GM12878 (cell line): Measurements from ENCODE around the gene HEXA. TPM values are rescaled to one million over a fixed set of nuclear protein-coding genes. Genes with fewer than 3 reads are reported as not detected.

Source experiments
- BCLAF1 ChIP-seq: fragments of 450-650 bp; IDR thresholded peaks from 2 replicates; pipeline ENCODE4 v1.6.1; 2017; ENCODE audit warnings: antibody characterized with exemption, mild to moderate bottlenecking, moderate library complexity
- ESRRA ChIP-seq: IDR thresholded peaks from 2 replicates; pipeline ENCODE4 v1.6.1; 2012; ENCODE audit warnings: mild to moderate bottlenecking, low read length, improper control_type of control experiment
- FOS ChIP-seq: IDR thresholded peaks from 3 replicates; pipeline ENCODE4 v1.6.1; 2011; ENCODE audit warnings: borderline replicate concordance; ENCODE audit not compliant: insufficient read length; ENCODE audit errors: extremely low read depth
- GATAD2B ChIP-seq: fragments of 450-650 bp; conservative IDR thresholded peaks from 2 replicates; pipeline ENCODE4 v1.6.1; 2017; ENCODE audit warnings: low read depth, mild to moderate bottlenecking, moderate library complexity
- KDM1A ChIP-seq: fragments of 200-600 bp; sonication (generic); IDR thresholded peaks from 2 replicates; pipeline ENCODE4 v1.6.1; 2016; ENCODE audit warnings: borderline replicate concordance
- MEF2A ChIP-seq: IDR thresholded peaks from 2 replicates; pipeline ENCODE4 v1.6.1; 2011; ENCODE audit warnings: low read depth, mild to moderate bottlenecking, low read length, moderate library complexity; ENCODE audit not compliant: insufficient read depth
- MLLT1 ChIP-seq: fragments of 450-650 bp; IDR thresholded peaks from 2 replicates; pipeline ENCODE4 v1.6.1; 2016; ENCODE audit warnings: mild to moderate bottlenecking
- NR2F1 ChIP-seq: fragments of 450-650 bp; conservative IDR thresholded peaks from 2 replicates; pipeline ENCODE4 v1.6.1; 2017; ENCODE audit warnings: mild to moderate bottlenecking
- POU2F2 ChIP-seq: IDR thresholded peaks from 3 replicates; pipeline ENCODE4 v1.6.1; 2011; ENCODE audit warnings: low read depth, mild to moderate bottlenecking, low read length, borderline replicate concordance
- SMAD5 ChIP-seq: IDR thresholded peaks from 2 replicates; pipeline ENCODE4 v1.6.1; 2016; ENCODE audit warnings: antibody characterized with exemption, low read depth
- SP1 ChIP-seq: IDR thresholded peaks from one replicate; pipeline ENCODE4 v1.6.1; 2011; ENCODE audit warnings: low read depth, low read length
- ZNF384 ChIP-seq: IDR thresholded peaks from 2 replicates; pipeline ENCODE4 v1.6.1; 2012; ENCODE audit warnings: low read depth, mild to moderate bottlenecking, low read length, improper control_type of control experiment, borderline replicate concordance
- polyA plus RNA-seq, 11 experiments: library from polyadenylated mRNA; depleted of rRNA in 4 of 11; unstranded in 6 of 11; stranded (reverse) in 5 of 11; fragments of >200 nt; fragmentation: Nextera tagmentation in 4 of 11; fragmentation: Illumina TruSeq in 1 of 11; extraction: Ambion mirVana in 4 of 11; extraction: Trizol in 1 of 11; gene quantifications; 1 replicate in 1 of 11; 2 replicates in 10 of 11; pipeline versions ENCODE4 v1.2.1 to v1.2.3, GENCODE V29; 2011 to 2016; ENCODE audit warnings: inconsistent platforms in 2 of 11, missing spikeins in 2 of 11, low read depth in 1 of 11
- total RNA-seq, 4 experiments: library from RNA; depleted of rRNA in 3 of 4; stranded (reverse); fragments of >200 nt in 3 of 4; fragmentation: Illumina TruSeq in 1 of 4; extraction: Trizol in 1 of 4; gene quantifications; 2 replicates each; pipeline versions ENCODE4 v1.2.1 to v1.2.3, GENCODE V29; 2013 to 2021
- TF ChIP-seq, protein P1 (sequence below): fragments of 450-650 bp; IDR thresholded peaks from 2 replicates; pipeline ENCODE4 v1.6.1; 2017; ENCODE audit warnings: mild to moderate bottlenecking, low read depth, inconsistent platforms; ENCODE audit not compliant: poor library complexity, severe bottlenecking

HEXA gene
- total and polyA plus RNA-seq, 10 of the 15 experiments (the other 5 are each of a cell fraction or from before 2014, with no cell fraction given) = 24.5 to 151 (median 69.3) TPM

DNA sequence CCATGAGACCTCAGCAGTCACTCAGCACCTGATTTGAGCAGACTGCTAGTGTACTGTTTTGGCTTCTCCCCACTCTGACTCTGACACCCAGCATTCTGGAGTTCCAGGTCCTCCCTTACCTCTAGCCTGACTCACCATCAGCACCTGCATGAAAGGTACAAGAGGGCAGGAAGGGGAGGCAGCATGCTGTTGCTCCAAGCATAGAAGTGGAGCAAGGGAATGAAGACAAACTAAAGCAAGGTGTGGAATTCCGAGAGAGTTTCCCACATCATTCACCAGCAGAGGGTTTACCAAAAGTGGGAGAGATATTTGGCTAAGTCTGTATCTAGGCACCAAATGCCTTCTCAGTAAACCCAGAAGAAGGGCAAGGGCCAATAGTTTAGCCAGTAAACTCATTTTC, 21.3 kb downstream of the HEXA start (continued):
- TF ChIP-seq, protein P1, sequence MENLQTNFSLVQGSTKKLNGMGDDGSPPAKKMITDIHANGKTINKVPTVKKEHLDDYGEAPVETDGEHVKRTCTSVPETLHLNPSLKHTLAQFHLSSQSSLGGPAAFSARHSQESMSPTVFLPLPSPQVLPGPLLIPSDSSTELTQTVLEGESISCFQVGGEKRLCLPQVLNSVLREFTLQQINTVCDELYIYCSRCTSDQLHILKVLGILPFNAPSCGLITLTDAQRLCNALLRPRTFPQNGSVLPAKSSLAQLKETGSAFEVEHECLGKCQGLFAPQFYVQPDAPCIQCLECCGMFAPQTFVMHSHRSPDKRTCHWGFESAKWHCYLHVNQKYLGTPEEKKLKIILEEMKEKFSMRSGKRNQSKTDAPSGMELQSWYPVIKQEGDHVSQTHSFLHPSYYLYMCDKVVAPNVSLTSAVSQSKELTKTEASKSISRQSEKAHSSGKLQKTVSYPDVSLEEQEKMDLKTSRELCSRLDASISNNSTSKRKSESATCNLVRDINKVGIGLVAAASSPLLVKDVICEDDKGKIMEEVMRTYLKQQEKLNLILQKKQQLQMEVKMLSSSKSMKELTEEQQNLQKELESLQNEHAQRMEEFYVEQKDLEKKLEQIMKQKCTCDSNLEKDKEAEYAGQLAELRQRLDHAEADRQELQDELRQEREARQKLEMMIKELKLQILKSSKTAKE = no peak
- TF ChIP-seq KDM1A (no peak), NR2F1 (no peak), POU2F2 (no peak), ZNF384 (no peak), ESRRA (no peak), SP1 (no peak), MLLT1 (no peak), FOS (no peak), GATAD2B (no peak), BCLAF1 (no peak), SMAD5 (no peak), MEF2A (no peak)
